Keratinocyte (primary cell): ENCODE results near the gene IFNA14. TPM values are rescaled to one million over a fixed set of nuclear protein-coding genes. Genes with fewer than 3 reads are reported as not detected.
"Not testable (repeated sequence)": the region's sequence is repeated elsewhere in the genome, so short reads cannot be mapped to it uniquely, and the experiment has no call there.

Experiments
- DNase-seq: peaks from one replicate; pipeline ENCODE4 v3.0.0-alpha.2; 2011; ENCODE audit warnings: low read depth, missing footprints, low spot score
- FAIRE-seq: peaks from 2 replicates; lab custom pipeline; 2011; peaks lifted over from hg19 to GRCh38; lab: Jason Lieb, UNC
- H2AFZ ChIP-seq: 2 replicates; pipeline ENCODE4 v1.6.0; 2012; ENCODE audit warnings: low read length, control low read depth, inconsistent platforms; ENCODE audit not compliant: control insufficient read depth
- H3K27ac ChIP-seq: 2 replicates; pipeline ENCODE4 v1.5.1; 2011; ENCODE audit warnings: low read length; ENCODE audit not compliant: control insufficient read depth, insufficient read depth
- H3K27me3 ChIP-seq: 3 replicates; pipeline ENCODE4 v1.6.0; 2011; ENCODE audit warnings: low read length; ENCODE audit not compliant: control insufficient read depth, insufficient read depth; ENCODE audit errors: extremely low read depth
- H3K36me3 ChIP-seq, 2 experiments: 2 replicates in 1 of 2; 3 replicates in 1 of 2; pipeline ENCODE4 v1.5.1; 2011; ENCODE audit warnings: low read length in 2 of 2, mild to moderate bottlenecking in 1 of 2; ENCODE audit not compliant: control insufficient read depth in 2 of 2, insufficient read depth in 2 of 2; ENCODE audit errors: extremely low read depth in 1 of 2
- H3K4me1 ChIP-seq: 3 replicates; pipeline ENCODE4 v1.5.1; 2011; ENCODE audit warnings: low read length; ENCODE audit not compliant: control insufficient read depth, insufficient read depth; ENCODE audit errors: extremely low read depth
- H3K4me2 ChIP-seq: 3 replicates; pipeline ENCODE4 v1.6.0; 2011; ENCODE audit warnings: low read depth, low read length; ENCODE audit not compliant: control insufficient read depth, insufficient read depth; ENCODE audit errors: extremely low read depth
- H3K4me3 ChIP-seq, 3 experiments: fragments of 200-600 bp in 1 of 3; sonication (generic) in 1 of 3; 2 replicates in 2 of 3; 3 replicates in 1 of 3; pipeline ENCODE4 v1.5.1; 2011 to 2016; ENCODE audit warnings: low read length in 3 of 3, mild to moderate bottlenecking in 3 of 3, control low read depth in 2 of 3, inconsistent platforms in 1 of 3, low read depth in 1 of 3, mixed read lengths in 1 of 3, mixed run types in 1 of 3, moderate library complexity in 1 of 3; ENCODE audit not compliant: control insufficient read depth in 2 of 3, insufficient read depth in 2 of 3; ENCODE audit errors: extremely low read depth in 1 of 3
- H3K79me2 ChIP-seq: 2 replicates; pipeline ENCODE4 v1.6.0; 2012; ENCODE audit warnings: low read length; ENCODE audit not compliant: control insufficient read depth, insufficient read depth
- H3K9ac ChIP-seq: 3 replicates; pipeline ENCODE4 v1.6.0; 2011; ENCODE audit warnings: low read length; ENCODE audit not compliant: control insufficient read depth, insufficient read depth; ENCODE audit errors: extremely low read depth
- H3K9me1 ChIP-seq: 3 replicates; pipeline ENCODE4 v1.6.0; 2011; ENCODE audit warnings: low read length; ENCODE audit not compliant: control insufficient read depth, insufficient read depth; ENCODE audit errors: extremely low read depth
- H3K9me3 ChIP-seq: 2 replicates; pipeline ENCODE4 v1.5.1; 2012; ENCODE audit warnings: low read depth, low read length; ENCODE audit not compliant: control insufficient read depth
- H4K20me1 ChIP-seq: 3 replicates; pipeline ENCODE4 v1.6.0; 2011; ENCODE audit warnings: low read length; ENCODE audit not compliant: control insufficient read depth, insufficient read depth; ENCODE audit errors: extremely low read depth
- dilution Hi-C: fragments of 300-500 bp; cut with MboI; formaldehyde crosslinking; loops from one replicate; pipeline ENCODE4 v1.7.0; 2020; ENCODE audit warnings: low sequenced_read_pairs; ENCODE audit not compliant: extremely low pct_ligation_motif_present
- polyA plus RNA-seq, 5 experiments: library from polyadenylated mRNA; depleted of rRNA in 3 of 5; stranded (reverse) in 3 of 5; stranded (forward) in 1 of 5; unstranded in 1 of 5; fragments of >200 nt; gene quantifications; 1 replicate in 1 of 5; 2 replicates in 3 of 5; 3 replicates in 1 of 5; pipeline versions ENCODE4 v1.2.1 to v1.2.3, GENCODE V29; 2011 to 2012; ENCODE audit warnings: missing spikeins in 2 of 5, low read depth in 1 of 5, low replicate concordance in 1 of 5
- TF ChIP-seq, protein P1 (sequence below), 3 experiments: IDR thresholded peaks in 1 of 3; conservative IDR thresholded peaks in 1 of 3; optimal IDR thresholded peaks in 1 of 3; 2 replicates in 2 of 3; 3 replicates in 1 of 3; pipeline versions ENCODE3 to v1.5.1; 2011; ENCODE audit warnings: low read length in 3 of 3, mild to moderate bottlenecking in 3 of 3, moderate library complexity in 2 of 3, control low read depth in 1 of 3, inconsistent platforms in 1 of 3; ENCODE audit not compliant: insufficient read depth in 2 of 3; ENCODE audit errors: extremely low read depth in 1 of 3

The IFNA14 gene
- polyA plus RNA-seq, 1 donor (not counting 4 experiments of a cell fraction or from before 2014, with no cell fraction given) = not detected

DNA sequence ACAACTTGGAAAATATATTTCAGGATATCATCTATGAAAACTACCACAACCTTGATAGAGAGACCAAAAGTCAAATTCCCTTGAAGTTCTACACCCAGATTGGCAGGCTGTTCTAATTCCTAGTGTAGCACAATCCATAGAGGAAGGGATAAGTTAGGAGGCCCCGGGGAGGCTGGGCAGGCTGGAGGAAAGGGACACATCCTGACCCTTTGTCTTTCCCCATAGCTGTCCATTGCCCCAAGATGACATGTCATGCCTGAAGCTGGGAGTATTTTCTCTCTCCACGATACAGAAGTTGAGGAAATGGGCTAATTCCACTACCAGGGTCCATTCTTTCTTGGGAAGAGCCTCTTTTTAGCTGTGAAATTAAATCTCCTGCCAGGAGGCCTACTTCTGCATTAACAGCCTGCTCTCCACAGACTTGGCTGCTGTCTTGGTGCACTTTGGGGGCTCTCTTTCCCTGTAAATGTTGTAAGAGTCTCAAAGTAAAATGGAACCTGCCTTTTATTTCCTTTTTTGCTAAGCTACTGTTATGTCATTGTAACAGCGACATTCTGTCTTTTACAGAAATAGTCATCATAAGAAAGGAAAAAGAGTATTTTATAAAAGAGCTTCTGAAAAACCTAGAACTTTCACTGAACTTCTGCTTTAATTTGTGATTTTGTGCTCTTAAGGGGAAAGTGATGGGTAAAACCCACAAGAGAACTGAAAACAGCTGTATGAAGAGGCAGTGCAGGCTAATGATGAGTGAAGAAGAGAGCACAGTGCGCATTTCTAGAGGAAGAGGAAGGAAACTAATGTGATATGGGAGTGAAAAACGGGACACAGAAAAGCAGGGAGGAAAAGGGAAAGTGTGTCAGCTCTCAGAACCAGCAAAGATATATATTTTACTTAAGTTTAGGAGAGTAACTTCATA is 26.1 kb downstream of the IFNA14 start:
- H3K27me3 ChIP-seq, H4K20me1 ChIP-seq, H3K9me3 ChIP-seq, H3K4me2 ChIP-seq, H3K4me3 ChIP-seq, H3K9me1 ChIP-seq, DNase-seq, H2AFZ ChIP-seq, dilution Hi-C loops, H3K9ac ChIP-seq, H3K27ac ChIP-seq, H3K36me3 ChIP-seq, H3K4me1 ChIP-seq, H3K79me2 ChIP-seq: not testable (repeated sequence)
- peak; percentile 57 for FAIRE-seq
- TF ChIP-seq, protein P1, sequence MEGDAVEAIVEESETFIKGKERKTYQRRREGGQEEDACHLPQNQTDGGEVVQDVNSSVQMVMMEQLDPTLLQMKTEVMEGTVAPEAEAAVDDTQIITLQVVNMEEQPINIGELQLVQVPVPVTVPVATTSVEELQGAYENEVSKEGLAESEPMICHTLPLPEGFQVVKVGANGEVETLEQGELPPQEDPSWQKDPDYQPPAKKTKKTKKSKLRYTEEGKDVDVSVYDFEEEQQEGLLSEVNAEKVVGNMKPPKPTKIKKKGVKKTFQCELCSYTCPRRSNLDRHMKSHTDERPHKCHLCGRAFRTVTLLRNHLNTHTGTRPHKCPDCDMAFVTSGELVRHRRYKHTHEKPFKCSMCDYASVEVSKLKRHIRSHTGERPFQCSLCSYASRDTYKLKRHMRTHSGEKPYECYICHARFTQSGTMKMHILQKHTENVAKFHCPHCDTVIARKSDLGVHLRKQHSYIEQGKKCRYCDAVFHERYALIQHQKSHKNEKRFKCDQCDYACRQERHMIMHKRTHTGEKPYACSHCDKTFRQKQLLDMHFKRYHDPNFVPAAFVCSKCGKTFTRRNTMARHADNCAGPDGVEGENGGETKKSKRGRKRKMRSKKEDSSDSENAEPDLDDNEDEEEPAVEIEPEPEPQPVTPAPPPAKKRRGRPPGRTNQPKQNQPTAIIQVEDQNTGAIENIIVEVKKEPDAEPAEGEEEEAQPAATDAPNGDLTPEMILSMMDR (optimal IDR thresholded peaks at IDR 0.05 in 1 of 3, IDR thresholded peaks at IDR 0.05 in 1 of 3, conservative IDR thresholded peaks at IDR 0.05 in 1 of 3; ENCODE audit: extremely low read depth in 1 of 3, insufficient read depth in 2 of 3, low read length in 3 of 3) = peak; percentile 23 to 58 (median 43)

DNA sequence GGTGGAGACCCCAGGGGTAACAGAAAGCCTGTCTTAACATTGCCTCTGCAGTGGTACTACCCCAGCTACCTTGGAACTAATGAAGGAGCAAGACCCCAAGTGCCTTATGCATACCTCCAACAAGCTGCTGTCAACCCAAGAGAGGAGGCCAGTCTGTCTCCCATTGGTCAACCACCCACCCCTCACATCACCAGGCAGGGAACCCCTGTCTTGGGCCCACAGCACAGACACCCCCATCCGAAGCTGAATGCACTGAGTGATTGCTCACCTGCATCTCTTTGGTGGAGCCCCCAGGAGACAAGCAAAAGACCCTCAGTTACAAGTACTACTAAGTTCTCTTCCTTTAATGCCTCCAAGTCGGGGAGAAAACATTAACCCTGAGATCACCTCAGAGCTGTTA is 27.6 kb downstream of the IFNA14 start:
- H3K79me2 ChIP-seq, H3K4me2 ChIP-seq, H3K36me3 ChIP-seq, H3K9me1 ChIP-seq, H3K4me1 ChIP-seq, H3K9ac ChIP-seq, DNase-seq, H3K4me3 ChIP-seq, H4K20me1 ChIP-seq, H3K27me3 ChIP-seq, H3K27ac ChIP-seq, FAIRE-seq, H3K9me3 ChIP-seq, dilution Hi-C loops, H2AFZ ChIP-seq: not testable (repeated sequence)

DNA sequence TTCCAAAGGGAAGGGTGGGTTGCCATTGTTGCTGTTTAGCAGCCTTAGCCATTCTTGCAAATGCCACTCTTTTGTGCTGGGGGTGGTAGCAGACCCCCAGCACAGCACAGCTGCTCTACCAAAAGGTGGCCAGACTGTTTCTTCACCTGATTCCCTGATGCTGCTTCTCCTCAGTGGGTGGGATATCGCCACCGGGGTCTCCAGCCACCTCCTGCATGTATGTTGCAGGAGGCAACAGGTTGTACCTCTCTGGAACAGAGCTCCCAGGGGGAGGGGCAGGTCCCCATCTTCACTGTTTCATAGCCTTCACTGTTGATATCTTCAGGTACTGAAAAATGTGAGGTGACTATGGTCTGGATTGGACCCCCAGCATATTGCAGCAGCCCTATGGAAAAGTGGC is 29.0 kb downstream of the IFNA14 start:
- H3K4me1 ChIP-seq, H3K4me2 ChIP-seq, FAIRE-seq, H3K27ac ChIP-seq, H2AFZ ChIP-seq, H3K9ac ChIP-seq, H3K9me3 ChIP-seq, dilution Hi-C loops, H4K20me1 ChIP-seq, H3K27me3 ChIP-seq, H3K4me3 ChIP-seq, H3K9me1 ChIP-seq, H3K36me3 ChIP-seq, DNase-seq, H3K79me2 ChIP-seq: not testable (repeated sequence)
